SIG-M5 (cell line): ENCODE data around the gene IFNA4.
A peak's percentile ranks its signal among the peaks of the same experiment; 100 is the strongest.

ENCODE experiments used
- DNase-seq: peaks from one replicate; lab custom pipeline; 2025; lab: John Stamatoyannopoulos, UW

The IFNA4 gene

GRCh38 chr9:21165516-21165915 lies 21.9 kb downstream of the IFNA4 start:
- no peak for DNase-seq

DNA sequence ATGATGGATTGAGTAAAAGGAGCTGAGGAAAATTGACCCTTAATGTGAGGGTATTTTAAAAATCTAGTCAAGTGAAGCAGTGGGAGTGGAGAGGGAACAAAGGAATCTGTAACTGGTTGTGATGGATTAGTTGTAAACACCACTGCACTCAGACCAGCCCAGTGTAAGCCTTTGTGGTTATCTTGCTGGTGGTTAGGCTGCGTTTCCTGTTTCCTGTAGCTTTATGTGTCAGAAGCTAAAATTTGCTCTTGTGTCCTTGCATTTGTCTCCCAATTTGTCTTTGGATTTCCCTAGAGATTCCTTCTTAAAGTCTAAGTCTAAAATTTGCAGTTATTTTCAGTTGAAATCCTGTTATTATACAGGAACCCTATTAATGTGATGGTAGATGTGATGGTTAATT lies 27.2 kb downstream of the IFNA4 start:
- peak; percentile 35 for DNase-seq

DNA sequence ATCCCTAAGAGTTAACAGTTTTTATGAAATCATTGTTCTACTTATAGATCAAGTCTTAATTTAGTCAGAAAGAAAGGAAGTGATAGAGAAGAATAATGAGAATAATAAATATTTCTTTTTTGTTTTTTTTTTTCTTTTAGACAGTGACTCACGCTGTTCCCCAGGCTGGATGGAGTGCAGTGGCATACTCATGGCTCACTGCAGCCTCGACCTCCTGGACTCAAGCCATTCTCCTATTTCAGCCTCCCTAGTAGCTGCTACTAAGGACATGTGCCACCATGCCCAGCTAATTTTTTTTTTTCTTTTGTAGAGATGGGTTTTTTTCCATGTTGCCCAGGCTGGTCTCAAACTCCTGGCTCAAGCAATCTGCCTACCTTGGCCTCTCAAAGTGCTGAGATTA lies 31.9 kb downstream of the IFNA4 start:
- no peak for DNase-seq

GRCh38 chr9:21154018-21154608 lies 33.3 kb downstream of the IFNA4 start:
- no peak for DNase-seq

GRCh38 chr9:21153336-21154017 lies 33.9 kb downstream of the IFNA4 start:
- no peak for DNase-seq

GRCh38 chr9:21144603-21145002 lies 42.8 kb downstream of the IFNA4 start:
- no peak for DNase-seq

DNA sequence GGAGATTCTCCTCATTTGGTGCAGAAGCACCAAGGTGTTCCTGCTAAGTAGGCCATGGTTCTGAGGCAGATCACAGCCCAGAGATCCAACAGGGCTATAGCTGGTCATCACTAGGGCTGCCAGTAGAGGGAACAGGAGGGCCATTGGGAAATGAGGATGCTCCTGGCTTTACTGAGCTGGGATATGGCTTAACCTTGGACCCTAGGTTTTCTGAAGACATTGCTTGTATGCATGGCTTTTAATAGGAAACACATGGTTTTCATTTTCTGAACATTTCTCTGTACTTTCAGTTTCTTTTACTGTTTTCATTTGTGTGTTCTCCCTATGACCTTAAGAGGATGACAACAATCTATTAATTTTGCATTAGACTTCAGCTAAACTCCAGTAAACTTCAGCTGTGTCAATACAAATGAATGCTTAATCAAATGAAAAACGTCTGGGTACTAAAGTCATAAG lies 45.9 kb downstream of the IFNA4 start, which contains the start of gene IFNW1:
Gene IFNW1 (minus strand): TSS at position 406 of the 456 bp plus-strand sequence. CDS start 262 bp downstream, at position 144.
- DNase-seq = no peak

DNA sequence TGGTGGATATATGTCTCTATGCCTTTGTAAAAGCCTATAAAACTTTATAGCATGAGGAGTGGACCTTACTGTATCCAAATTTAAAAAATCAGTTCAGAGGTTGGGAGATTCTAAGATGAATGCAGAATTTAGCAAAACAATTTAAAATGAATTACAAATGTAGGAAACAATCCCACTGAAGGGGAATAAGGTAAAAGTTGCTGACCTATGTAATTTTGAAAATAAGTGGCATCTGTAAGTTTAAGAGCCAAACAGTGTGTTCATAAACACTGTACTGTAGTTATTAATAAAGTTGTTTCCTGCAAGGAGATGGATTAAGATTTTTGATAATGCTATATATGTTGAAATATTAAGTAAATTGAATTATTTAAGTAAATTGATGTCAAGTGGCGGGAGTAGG lies 50.4 kb downstream of the IFNA4 start:
- DNase-seq = no peak
